ENCODE measurements around the gene MRPL58. TPM values are rescaled to one million over a fixed set of nuclear protein-coding genes. Genes with fewer than 3 reads are reported as not detected.

The MRPL58 gene
- total RNA-seq, 1 donor from 2014 or later: 26.8 TPM

- H3K36me3 Mint-ChIP-seq (ENCODE audit: insufficient read depth): peaks cover 3% of the 10 kb centered on the region
- H3K4me3 Mint-ChIP-seq (ENCODE audit: low read depth): no peak overlapping the region
- no peak overlapping the region for H3K27ac Mint-ChIP-seq
- no peak for TF ChIP-seq CTCF (IDR thresholded peaks at IDR 0.05; ENCODE audit: unreplicated experiment)
- no peaks in the 10 kb centered on the region for H3K27me3 Mint-ChIP-seq
- no peak for DNase-seq (ENCODE audit: low spot score, unreplicated experiment)
- H3K4me1 Mint-ChIP-seq (ENCODE audit: low read depth): no peaks in the 10 kb centered on the region
- H3K9me3 Mint-ChIP-seq (ENCODE audit: low read depth): no peaks in the 10 kb centered on the region
Measured at GRCh38 chr17:75068750-75069149, 56.3 kb downstream of the MRPL58 start.

GRCh38 chr17:75069783-75070182 is 57.3 kb downstream of the MRPL58 start:
- H3K9me3 Mint-ChIP-seq (ENCODE audit: low read depth): no peaks in the 10 kb centered on the region
- H3K4me1 Mint-ChIP-seq (ENCODE audit: low read depth): no peaks in the 10 kb centered on the region
- H3K36me3 Mint-ChIP-seq (ENCODE audit: insufficient read depth): no peaks in the 10 kb centered on the region
- no peaks in the 10 kb centered on the region for H3K27me3 Mint-ChIP-seq
- TF ChIP-seq CTCF (IDR thresholded peaks at IDR 0.05; ENCODE audit: unreplicated experiment): no peak
- no peak overlapping the region for H3K27ac Mint-ChIP-seq
- H3K4me3 Mint-ChIP-seq (ENCODE audit: low read depth): no peak overlapping the region
- DNase-seq (ENCODE audit: low spot score, unreplicated experiment): no peak

Other genes starting within 250 kb of the MRPL58 start
- 59.6 and 60.2 TPM in 2 replicates for gene NAT9, start 236.3 kb upstream of the MRPL58 start, total RNA-seq
- gene GRIN2C, start 152.8 kb upstream of the MRPL58 start, total RNA-seq: 0.57 and 0.84 TPM in 2 replicates
- gene FDXR, start 139.7 kb upstream of the MRPL58 start, total RNA-seq: 16.9 and 18.2 TPM in 2 replicates
- 0.14 and 0.42 TPM in 2 replicates for gene FADS6, start 119.0 kb upstream of the MRPL58 start, total RNA-seq
- 0.18 and 0.19 TPM in 2 replicates for gene USH1G, start 89.4 kb upstream of the MRPL58 start, total RNA-seq
- gene OTOP2, start 88.4 kb upstream of the MRPL58 start, total RNA-seq: not detected in 2 replicates
- 0.57 and 0.67 TPM in 2 replicates for gene OTOP3, start 76.8 kb upstream of the MRPL58 start, total RNA-seq
- 94.2 and 101 TPM in 2 replicates for gene HID1, start 39.9 kb upstream of the MRPL58 start, total RNA-seq
- gene CDR2L, start 25.0 kb upstream of the MRPL58 start, total RNA-seq: 17.2 and 17.8 TPM in 2 replicates
- 160 and 163 TPM in 2 replicates for gene ATP5PD, start 34.3 kb downstream of the MRPL58 start, total RNA-seq
- gene KCTD2, start 34.6 kb downstream of the MRPL58 start, total RNA-seq: 24.9 and 27.1 TPM in 2 replicates
- gene SLC16A5, start 75.3 kb downstream of the MRPL58 start, total RNA-seq: 16.0 and 16.9 TPM in 2 replicates
- 16.7 and 16.9 TPM in 2 replicates for gene ARMC7, start 97.3 kb downstream of the MRPL58 start, total RNA-seq
- gene NT5C, start 119.1 kb downstream of the MRPL58 start, total RNA-seq: 53.3 and 58.8 TPM in 2 replicates
- gene JPT1, start 141.8 kb downstream of the MRPL58 start, total RNA-seq: 202 TPM in 2 replicates
- gene SUMO2, start 170.3 kb downstream of the MRPL58 start, total RNA-seq: 616 and 633 TPM in 2 replicates
- gene NUP85, start 193.0 kb downstream of the MRPL58 start, total RNA-seq: 83.8 and 86.9 TPM in 2 replicates
- gene GGA3, start 248.9 kb downstream of the MRPL58 start, total RNA-seq: 66.8 and 68.1 TPM in 2 replicates
- 55.2 and 59.2 TPM in 2 replicates for gene MRPS7, start 249.2 kb downstream of the MRPL58 start, total RNA-seq